GM23338 (cell line): ENCODE measurements around the gene PP2D1. TPM values are rescaled to one million over a fixed set of nuclear protein-coding genes. Genes with fewer than 3 reads are reported as not detected.

ENCODE experiments used
- ATAC-seq: fragments of 200-7000 bp; cut with Tn5 transposase; 3 replicates; pipeline ENCODE4 v1.9.1; 2020
- DNase-seq: peaks from one replicate; pipeline ENCODE4 v3.0.0-alpha.2; 2015; ENCODE audit warnings: low spot score
- H2AFZ ChIP-seq: fragments of 200-600 bp; sonication (generic); 2 replicates; pipeline ENCODE4 v1.8.0; 2016; ENCODE audit warnings: antibody characterized with exemption, mild to moderate bottlenecking, moderate library complexity
- H3F3A ChIP-seq: fragments of 200-600 bp; sonication (generic); replicated peaks from 2 replicates; pipeline ENCODE4 v1.8.0; 2017; ENCODE audit warnings: antibody characterized with exemption, mixed run types, low read depth
- H3K27ac ChIP-seq: fragments of 200-600 bp; sonication (generic); 2 replicates; pipeline ENCODE4 v1.6.1; 2016; ENCODE audit warnings: low read depth
- H3K27me3 ChIP-seq: fragments of 200-600 bp; sonication (generic); 2 replicates; pipeline ENCODE4 v1.8.0; 2016; ENCODE audit warnings: mild to moderate bottlenecking, mixed run types, moderate library complexity; ENCODE audit not compliant: insufficient read depth
- H3K36me3 ChIP-seq: fragments of 200-600 bp; sonication (generic); 2 replicates; pipeline ENCODE4 v1.8.0; 2016; ENCODE audit warnings: mild to moderate bottlenecking; ENCODE audit not compliant: insufficient read depth
- H3K4me1 ChIP-seq: fragments of 200-600 bp; sonication (generic); 2 replicates; pipeline ENCODE4 v1.8.0; 2016; ENCODE audit warnings: mild to moderate bottlenecking, moderate library complexity; ENCODE audit not compliant: insufficient read depth
- H3K4me2 ChIP-seq: fragments of 200-600 bp; sonication (generic); 2 replicates; pipeline ENCODE4 v1.7.1; 2017; ENCODE audit warnings: mixed run types
- H3K4me3 ChIP-seq: fragments of 200-600 bp; sonication (generic); 2 replicates; pipeline ENCODE4 v1.6.1; 2016; ENCODE audit warnings: mixed run types
- H3K79me2 ChIP-seq: fragments of 200-600 bp; sonication (generic); replicated peaks from 2 replicates; pipeline ENCODE4 v1.8.0; 2017; ENCODE audit warnings: mild to moderate bottlenecking; ENCODE audit not compliant: insufficient read depth
- H3K9me2 ChIP-seq: fragments of 200-600 bp; sonication (generic); 2 replicates; pipeline ENCODE4 v1.8.0; 2017; ENCODE audit not compliant: insufficient read depth
- H4K20me1 ChIP-seq: fragments of 200-600 bp; sonication (generic); replicated peaks from 2 replicates; pipeline ENCODE4 v1.8.0; 2017; ENCODE audit warnings: mild to moderate bottlenecking; ENCODE audit not compliant: insufficient read depth
- H3K27ac Mint-ChIP-seq: 2 replicates; pipeline ENCODE4 v1.8.0; 2020; ENCODE audit warnings: inconsistent platforms, mild to moderate bottlenecking, moderate library complexity, mixed read lengths
- H3K27me3 Mint-ChIP-seq: 3 replicates; pipeline ENCODE4 v1.8.0; 2022; ENCODE audit warnings: low read depth, mild to moderate bottlenecking, moderate library complexity, mixed read lengths, inconsistent platforms; ENCODE audit not compliant: insufficient read depth, poor library complexity
- H3K36me3 Mint-ChIP-seq: 3 replicates; pipeline ENCODE4 v1.8.0; 2021; ENCODE audit warnings: low read depth, mild to moderate bottlenecking, inconsistent platforms, moderate library complexity, mixed read lengths
- H3K4me1 Mint-ChIP-seq: 3 replicates; pipeline ENCODE4 v1.8.0; 2020; ENCODE audit warnings: mild to moderate bottlenecking, inconsistent platforms, mixed read lengths
- H3K4me3 Mint-ChIP-seq: 3 replicates; pipeline ENCODE4 v1.8.0; 2021; ENCODE audit warnings: moderate library complexity, mild to moderate bottlenecking, inconsistent platforms, mixed read lengths
- H3K9me3 Mint-ChIP-seq: 3 replicates; pipeline ENCODE4 v1.8.0; 2020; ENCODE audit warnings: moderate library complexity, mild to moderate bottlenecking, inconsistent platforms, mixed read lengths
- CREB1 ChIP-seq: fragments of 250-450 bp; sonication (Bioruptor Pico); IDR thresholded peaks from 2 replicates; pipeline ENCODE4 v1.5.0; 2020; ENCODE audit warnings: low read depth, mild to moderate bottlenecking, moderate library complexity
- EZH2 ChIP-seq: fragments of 200-600 bp; sonication (generic); IDR thresholded peaks from one replicate; pipeline ENCODE4 v1.8.0; 2017; ENCODE audit warnings: antibody characterized with exemption, mild to moderate bottlenecking, low read depth; ENCODE audit not compliant: unreplicated experiment
- EZH2phosphoT487 ChIP-seq: fragments of 200-600 bp; sonication (generic); IDR thresholded peaks from one replicate; pipeline ENCODE4 v1.8.1; 2018; ENCODE audit warnings: antibody characterized with exemption; ENCODE audit not compliant: unreplicated experiment
- JUNB ChIP-seq: IDR thresholded peaks from one replicate; pipeline ENCODE4 v1.6.1; 2016; ENCODE audit warnings: antibody characterized with exemption; ENCODE audit not compliant: unreplicated experiment
- NANOG ChIP-seq: IDR thresholded peaks from 2 replicates; pipeline ENCODE4 v1.6.1; 2016; ENCODE audit warnings: antibody characterized with exemption, borderline replicate concordance
- POLR2AphosphoS5 ChIP-seq: IDR thresholded peaks from 2 replicates; pipeline ENCODE4 v1.6.1; 2016; ENCODE audit warnings: antibody characterized with exemption, low read depth
- STAT1 ChIP-seq: IDR thresholded peaks from one replicate; pipeline ENCODE4 v1.6.1; 2016; ENCODE audit warnings: antibody characterized with exemption; ENCODE audit not compliant: unreplicated experiment
- ZNF114 ChIP-seq: fragments of 250-450 bp; sonication (Bioruptor Pico); IDR thresholded peaks from 2 replicates; pipeline ENCODE4 v1.5.0; 2020; ENCODE audit warnings: mild to moderate bottlenecking, moderate library complexity
- ZNF462 ChIP-seq: fragments of 250-450 bp; sonication (Bioruptor Pico); IDR thresholded peaks from 2 replicates; pipeline ENCODE4 v1.5.0; 2020; ENCODE audit warnings: mild to moderate bottlenecking, moderate library complexity
- polyA plus RNA-seq: library from polyadenylated mRNA; unstranded; fragments of >200 nt; fragmentation: Nextera tagmentation; extraction: Ambion mirVana; gene quantifications from 2 replicates; pipeline ENCODE4 v1.2.1, GENCODE V29; 2016
- total RNA-seq: library from RNA; depleted of rRNA; stranded (reverse); fragments of >200 nt; shearing (Covaris generic); gene quantifications from 2 replicates; pipeline ENCODE4 v1.2.3, GENCODE V29; 2014

Gene PP2D1
- total and polyA plus RNA-seq, 2 experiments from 2014 or later, result 0.40 TPM; not detected in 1

GRCh38 chr3:19960696-19961095 lies 51.4 kb downstream of the PP2D1 start (continued):
- TF ChIP-seq ZNF462 (CRISPR knock-in tag) (no peak), JUNB (no peak), EZH2 (no peak), ZNF114 (CRISPR knock-in tag) (no peak)

GRCh38 chr3:19959505-19959904 lies 52.6 kb downstream of the PP2D1 start:
- Mint-ChIP-seq H3K9me3 (no peaks in the 10 kb centered on the region), H3K4me3 (no peak overlapping the region), H3K36me3 (peaks cover 46% of the 10 kb centered on the region), H3K27ac (no peak overlapping the region), H3K4me1 (0 out of 3 replicates have a peak, but pooled peaks cover 2% of the 10 kb centered on the region), H3K27me3 (no peaks in the 10 kb centered on the region)
- ATAC-seq, result no peak
- Histone ChIP-seq H3K4me1 (no peaks in the 10 kb centered on the region), H3K79me2 (peaks cover 100% of the 10 kb centered on the region), H3F3A (no peaks in the 10 kb centered on the region), H3K27me3 (no peaks in the 10 kb centered on the region), H4K20me1 (peaks cover 50% of the 10 kb centered on the region), H3K27ac (no peak overlapping the region), H2AFZ (no peak overlapping the region), H3K4me2 (no peak overlapping the region), H3K9me2 (no peaks in the 10 kb centered on the region), H3K36me3 (peaks cover 3% of the 10 kb centered on the region; the same call in 1 of the 2 replicates), H3K4me3 (no peak overlapping the region)
- DNase-seq, result no peak
- TF ChIP-seq ZNF462 (CRISPR knock-in tag) (no peak), ZNF114 (CRISPR knock-in tag) (no peak), CREB1 (CRISPR knock-in tag) (no peak), STAT1 (no peak), EZH2phosphoT487 (no peak), EZH2 (no peak), POLR2AphosphoS5 (no peak), NANOG (no peak)
